ENCODE results near the gene GPR55.
"Not testable (repeated sequence)": the region's sequence is repeated elsewhere in the genome, so short reads cannot be mapped to it uniquely, and the experiment has no call there.

Gene GPR55, protein sequence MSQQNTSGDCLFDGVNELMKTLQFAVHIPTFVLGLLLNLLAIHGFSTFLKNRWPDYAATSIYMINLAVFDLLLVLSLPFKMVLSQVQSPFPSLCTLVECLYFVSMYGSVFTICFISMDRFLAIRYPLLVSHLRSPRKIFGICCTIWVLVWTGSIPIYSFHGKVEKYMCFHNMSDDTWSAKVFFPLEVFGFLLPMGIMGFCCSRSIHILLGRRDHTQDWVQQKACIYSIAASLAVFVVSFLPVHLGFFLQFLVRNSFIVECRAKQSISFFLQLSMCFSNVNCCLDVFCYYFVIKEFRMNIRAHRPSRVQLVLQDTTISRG

DNA sequence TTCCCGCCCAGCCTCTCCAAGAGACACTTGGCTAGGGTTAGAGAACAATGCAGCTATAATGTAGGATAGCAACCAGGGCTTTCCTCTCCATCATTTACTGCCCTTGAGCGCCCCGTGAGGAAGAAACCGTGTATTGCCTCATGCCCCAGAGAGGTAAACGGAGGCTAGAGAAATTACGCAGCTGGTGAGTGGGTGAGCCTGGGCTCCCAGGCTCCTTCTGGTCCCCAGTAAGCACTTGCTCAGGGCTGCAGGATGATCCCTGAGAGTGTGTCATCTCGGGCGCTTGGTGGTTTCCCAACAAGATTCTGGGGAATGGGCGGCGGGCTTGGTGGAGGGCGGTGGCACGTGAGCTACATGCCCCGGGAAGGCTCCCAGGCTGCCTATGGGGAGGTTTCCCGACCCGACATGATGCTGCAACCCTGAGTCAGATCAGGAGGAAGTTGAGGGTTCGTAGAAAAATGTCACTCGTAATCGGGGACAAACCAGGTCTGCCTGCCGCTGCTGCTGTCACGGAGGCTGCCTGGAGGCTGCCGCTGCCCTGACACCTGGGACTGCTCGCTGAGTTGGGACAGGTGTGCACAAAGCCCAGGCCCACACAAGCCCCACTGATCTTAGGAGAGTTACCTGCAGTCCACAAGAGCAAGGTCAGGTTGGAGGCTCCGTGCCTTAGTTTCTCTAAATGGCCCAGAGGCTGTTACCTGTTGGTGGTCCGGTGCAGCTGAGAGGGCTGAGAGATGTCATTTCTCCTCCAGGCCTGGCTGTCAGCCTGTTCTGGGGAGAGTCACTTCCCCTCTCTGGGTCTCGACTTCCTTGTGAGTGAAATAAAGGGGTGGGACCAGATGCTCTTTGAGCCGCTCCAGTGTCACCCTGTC, at the start of gene GPR55:
GPR55 (minus strand) TSS at position 773 of the 872 bp plus-strand sequence. CDS start 14,280 bp downstream, outside the sequence.
- peak; percentile 25 to 48 for DNase-seq

DNA sequence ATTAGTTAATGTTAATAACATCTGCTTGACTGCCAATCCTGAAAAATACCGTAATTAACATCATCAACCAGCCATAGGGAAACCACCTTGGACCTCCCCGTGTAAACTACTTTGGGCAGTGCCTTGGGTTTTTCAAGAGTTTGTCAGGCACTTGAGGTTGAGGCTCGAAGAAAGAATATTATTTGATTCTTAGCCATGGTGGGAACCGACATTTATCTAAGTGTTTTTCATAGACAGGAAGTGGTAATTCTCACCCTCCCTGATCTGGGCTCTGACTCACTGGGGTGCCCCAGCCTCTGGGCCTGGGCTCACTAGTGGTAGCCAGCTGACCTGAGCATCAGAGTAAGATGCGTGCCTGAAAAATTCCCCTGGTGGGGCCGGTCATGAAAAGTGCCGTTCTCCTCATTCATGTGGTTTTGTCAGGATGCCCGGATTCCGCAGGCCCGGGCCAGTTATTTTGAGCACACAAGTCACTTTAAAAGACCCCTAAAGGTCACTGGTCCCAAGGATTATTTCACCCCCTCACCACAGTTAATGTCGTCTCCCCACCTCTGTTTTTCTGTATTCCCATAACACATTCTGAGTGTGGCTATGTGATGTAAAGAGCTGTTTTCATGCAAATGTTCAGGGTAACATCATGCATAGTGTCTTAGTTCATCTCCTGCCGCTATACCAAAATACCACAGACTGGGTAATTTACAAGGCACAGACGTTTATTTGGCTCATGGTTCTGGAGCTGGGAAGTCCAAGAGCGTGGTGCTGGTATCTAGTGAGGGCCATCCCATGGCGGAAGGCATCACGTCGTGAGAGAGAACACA, 49.3 kb upstream of the GPR55 start:
- DNase-seq, result no peak

DNA sequence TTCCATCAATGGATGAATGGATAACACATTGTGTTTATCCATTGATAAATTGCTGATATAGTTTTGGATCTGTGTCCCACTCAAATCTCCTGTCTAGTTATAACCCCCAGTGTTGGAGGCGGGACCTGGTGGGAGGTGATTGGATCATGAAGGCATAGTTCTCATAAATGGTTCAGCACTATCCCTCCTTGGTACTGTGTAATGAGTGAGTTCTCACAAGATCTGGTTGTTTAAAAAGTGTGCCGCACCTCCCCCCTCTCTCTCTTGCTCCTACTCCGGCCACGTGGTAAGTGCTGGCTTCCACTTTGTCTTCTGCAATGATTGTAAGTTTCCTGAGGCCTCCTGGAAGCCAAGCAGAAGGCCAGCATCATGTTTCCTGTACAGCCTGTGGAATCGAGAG, 47.0 kb upstream of the GPR55 start:
- DNase-seq, result no peak

DNA sequence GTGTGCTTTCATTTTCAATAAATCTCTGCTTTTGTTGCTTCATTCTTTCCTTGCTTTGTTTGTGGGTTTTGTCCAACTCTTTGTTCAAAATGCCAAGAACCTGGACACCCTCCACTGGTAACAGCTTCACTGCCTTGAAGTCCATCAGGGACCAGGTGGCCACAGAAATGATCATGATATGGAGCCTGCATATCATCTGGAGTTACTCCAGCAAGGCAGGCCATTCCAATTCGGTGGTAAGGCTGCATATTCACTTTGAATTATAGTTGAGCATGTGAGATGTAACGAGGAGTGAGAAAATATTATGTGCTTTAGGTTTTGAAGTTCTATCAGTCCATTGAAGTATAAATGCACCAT, 44.6 kb upstream of the GPR55 start:
- no peak for DNase-seq

DNA sequence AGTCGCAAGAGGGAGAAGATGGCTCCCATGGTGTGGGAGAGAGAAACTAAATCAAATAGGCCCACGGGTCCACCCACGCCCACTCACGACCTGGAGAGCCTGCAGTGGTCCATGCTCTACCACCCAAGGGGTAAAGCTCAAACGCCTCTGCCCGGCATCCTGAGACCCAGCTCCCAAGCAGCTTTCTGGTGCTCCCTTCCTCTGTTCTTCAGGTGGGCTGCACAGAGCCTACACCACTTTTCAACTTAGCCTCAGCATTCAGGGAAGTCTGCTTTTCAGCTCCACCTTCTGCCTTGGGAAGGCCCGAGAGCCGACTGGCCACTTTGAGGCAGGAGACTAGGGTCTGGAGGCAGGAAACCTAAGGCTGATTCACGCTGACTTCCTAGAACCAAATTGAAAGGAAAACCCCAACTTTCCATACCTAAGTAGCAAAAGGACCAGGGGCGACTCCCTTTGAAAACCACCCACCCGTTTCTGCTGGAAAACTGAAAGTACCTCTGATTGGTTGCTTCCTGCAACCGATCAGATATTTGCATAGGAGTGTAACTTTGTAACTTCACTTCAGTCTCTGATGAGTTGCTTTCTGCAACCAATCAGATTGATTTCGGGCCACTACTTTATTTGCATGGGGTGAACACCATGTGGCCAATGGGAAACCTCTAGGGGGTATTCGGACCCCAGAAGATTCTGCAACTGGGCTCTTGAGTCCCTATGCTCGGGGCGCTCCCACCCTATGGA, 44.0 kb upstream of the GPR55 start:
- no peak for DNase-seq

DNA sequence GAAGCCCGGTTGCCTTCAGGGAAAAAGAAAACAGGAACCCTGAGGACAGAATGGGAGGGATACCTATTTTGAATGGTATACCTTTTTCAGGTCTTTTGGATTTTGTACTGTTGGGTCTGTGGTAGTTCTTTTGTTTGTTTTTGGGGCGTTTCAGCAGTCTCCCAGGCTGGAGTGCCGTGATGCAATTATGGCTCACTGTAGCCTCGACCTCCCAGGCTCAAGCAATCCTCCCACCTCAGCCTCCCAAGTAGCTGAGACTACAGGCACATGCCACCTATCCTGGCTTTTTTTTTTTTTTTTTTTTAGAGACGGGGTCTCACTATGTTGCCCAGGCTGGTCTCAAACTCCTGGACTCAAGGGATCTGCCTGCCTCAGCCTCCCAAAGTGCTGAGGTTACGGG, 43.3 kb upstream of the GPR55 start:
- DNase-seq, result not testable (repeated sequence)

DNA sequence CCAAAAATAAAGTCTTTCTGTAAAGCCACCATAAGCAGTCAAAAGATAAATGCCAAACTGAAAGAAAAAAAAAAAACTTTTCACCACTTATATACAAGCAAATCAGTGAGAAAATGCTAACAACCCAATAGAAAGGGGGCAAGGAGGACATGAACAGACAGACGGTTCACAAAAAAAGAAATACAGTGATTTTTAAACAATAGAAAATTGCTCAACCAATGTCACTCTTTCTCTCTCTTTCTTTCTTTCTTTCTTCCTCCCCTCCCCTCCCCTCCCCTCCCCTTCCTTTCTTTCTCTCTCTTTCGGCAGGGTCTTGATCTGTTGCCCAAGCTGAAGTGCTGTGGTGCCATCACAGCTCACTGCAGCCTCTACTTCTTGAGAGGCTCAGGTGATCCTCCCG, 42.1 kb upstream of the GPR55 start:
- DNase-seq, result no peak

DNA sequence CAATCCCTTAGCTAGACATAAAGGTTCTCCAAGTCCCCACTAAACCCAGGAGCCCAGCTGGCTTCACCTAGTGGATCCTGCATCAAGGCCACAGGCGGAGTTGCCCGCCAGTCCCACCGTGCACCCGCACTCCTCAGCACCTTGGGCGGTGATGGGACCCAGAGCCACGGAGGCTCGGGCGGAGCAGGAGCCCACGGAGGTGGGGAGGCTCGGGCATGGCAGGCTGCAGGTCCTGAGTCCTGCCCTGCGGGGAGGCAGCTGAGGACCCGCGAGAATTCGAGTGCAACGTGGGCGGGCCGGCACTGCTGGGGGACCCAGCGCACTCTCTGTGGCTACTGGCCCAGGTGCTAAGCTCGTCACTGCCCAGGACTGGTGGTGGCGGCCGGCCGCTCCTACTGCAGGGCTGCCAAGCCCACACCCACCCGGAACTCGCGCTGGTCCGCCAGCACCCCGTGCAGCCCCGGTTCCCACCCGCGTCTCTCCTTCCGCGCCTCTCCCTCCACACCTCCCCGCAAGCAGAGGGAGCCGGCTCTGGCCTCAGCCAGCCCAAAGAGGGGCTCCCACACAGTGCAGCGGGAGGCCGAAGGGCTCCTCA, 39.2 kb upstream of the GPR55 start:
- no peak for DNase-seq

DNA sequence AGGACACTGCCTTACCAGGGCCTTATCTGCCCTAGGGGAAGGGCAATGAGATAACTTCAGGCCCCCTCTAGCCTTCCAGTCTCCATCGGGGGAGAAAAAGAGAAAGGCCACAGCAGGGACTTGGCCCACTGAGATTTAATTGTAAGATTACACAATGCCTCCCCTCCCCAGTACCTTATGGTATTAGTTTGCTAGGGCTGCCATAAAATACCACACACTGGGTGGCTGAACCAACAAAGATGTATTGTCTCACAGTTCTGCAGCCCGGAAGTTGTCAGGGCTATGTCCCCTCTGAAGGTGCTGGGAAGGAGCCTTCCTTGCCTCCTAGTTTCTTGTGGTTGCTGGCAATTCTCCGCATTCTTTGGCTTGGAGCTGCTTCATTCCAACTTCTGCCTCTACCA, 36.0 kb upstream of the GPR55 start:
- DNase-seq, result no peak

DNA sequence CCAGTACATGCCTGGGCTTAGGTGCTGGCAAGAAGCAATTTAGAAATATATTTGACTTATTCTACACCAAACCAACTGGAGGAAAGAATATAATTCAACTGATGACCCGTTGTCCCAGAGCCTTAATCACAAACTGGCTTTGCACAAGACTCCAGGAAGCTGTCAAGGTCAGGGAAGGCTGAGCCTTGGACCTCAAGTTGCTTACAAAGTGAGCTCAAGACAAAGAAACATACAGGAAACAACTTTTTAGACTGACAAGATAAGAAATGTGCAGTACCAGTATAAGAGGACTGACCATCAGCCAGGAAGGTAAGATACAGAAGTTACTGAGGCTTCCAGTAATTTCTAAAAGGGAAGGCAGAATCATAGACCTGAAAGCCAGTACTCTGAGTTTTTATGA, 35.0 kb upstream of the GPR55 start:
- no peak for DNase-seq

DNA sequence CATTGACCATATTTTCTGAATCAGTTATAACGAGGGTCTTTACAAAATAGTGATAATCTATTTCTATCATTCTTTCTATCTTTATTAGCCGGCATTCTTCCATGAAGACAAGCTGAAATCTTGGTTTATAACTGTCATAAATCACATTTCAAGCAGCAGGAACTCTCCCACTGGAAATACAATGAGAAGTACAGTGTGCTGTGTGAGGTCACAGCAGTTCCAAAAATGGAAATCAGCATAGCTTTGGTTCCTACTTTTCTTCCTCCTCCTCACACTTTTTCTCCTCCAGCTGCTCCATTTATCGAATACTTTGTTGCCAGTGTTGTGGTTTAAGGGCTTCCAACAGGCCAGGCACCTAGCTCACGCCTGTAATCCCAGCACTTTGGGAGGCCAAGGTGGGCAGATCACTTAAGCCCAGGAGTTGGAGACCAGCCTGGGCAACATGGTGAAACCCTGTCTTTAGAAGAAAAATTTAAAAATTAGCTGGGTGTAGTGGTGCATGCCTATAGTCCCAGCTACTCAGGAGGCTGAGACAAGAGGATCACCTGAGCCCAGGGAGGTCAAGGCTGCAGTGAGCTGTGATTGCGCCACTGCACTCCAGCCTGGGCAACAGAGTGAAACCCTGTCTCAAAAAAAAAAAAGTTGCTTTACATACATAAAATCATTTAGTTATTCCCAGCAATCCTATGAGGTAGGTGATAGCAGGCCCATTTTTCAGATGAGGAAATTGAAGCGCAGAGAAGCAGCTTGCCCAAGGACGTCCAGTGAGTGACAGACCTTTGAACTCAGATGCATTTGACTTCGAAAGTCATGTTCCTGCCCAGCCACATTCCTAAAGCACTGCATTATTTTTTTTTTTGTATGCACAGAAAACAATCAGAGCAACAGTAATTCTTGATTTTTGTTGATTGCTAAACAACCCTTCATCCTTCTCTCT, 34.0 kb upstream of the GPR55 start:
- DNase-seq, result no peak

DNA sequence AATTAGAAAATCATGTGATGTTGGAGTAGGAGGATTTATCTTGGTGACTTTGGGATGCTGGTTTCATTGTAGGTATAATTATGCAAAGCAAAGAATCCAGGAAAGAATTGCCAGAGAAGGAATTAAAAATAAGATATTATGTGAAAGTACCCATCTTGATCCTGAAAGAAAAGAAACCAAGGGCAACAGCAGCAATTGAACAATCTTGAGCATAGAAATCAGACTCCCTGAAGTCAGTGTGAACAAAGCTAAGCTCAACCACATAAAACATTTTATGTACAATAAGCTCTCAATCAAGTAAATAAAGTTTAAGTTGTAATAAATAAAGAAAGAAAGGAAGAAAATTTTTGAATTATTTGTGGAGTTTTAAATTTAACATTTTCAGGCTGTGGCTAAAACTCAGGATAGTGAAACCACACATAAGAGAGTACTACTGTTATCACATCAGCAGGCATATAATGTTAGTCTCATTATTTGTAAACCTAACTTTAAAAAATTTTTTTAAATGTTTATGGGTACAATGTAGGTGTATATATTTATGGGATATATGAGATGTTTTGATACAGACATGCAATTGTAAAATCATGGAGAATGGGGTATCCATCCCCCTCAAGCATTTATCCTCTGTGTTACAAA, 32.8 kb upstream of the GPR55 start:
- DNase-seq, result no peak

DNA sequence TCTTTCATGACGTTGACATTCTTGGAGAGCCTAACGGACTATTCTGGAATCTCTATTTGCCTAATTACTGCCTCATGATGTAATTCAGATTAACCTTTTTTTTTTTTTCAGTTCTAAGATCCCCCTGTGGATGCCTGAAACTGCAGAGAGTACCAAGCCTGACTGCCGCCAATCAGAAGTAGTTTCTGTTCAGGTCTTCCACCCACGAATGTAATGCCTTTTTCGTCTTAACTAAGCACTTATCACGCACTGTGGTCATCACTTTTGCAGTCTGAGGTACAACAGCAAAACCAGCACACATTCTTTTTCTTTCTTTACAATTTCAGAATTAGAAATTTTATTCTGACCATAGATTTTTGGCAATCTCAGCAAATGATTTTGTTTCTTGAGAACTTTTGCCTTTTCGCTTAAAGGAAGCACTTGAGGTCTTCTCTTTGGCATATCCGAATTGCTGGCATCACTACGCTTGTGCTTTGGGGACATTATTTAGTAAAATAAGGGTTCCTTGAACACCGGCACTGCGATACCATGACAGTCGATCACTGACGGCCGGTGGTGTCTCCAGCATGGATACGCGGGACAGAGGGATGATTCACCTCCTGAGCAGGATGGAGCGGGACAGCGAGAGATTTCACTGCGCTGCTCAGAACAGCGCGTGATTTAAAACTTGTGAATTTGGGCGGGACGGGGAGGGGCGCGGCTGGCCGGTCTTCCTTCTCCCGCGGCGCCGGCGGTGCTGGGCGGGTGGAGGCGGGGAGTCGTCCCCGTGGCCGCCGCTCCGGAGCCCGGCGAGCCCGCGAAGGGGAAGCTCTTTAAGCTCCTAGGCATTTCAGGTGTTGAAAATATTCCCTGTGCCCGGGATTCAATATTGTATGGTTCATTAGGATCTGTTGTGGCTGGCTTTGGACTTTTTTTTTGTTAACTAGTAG, 32.0 kb upstream of the GPR55 start:
- no peak for DNase-seq

DNA sequence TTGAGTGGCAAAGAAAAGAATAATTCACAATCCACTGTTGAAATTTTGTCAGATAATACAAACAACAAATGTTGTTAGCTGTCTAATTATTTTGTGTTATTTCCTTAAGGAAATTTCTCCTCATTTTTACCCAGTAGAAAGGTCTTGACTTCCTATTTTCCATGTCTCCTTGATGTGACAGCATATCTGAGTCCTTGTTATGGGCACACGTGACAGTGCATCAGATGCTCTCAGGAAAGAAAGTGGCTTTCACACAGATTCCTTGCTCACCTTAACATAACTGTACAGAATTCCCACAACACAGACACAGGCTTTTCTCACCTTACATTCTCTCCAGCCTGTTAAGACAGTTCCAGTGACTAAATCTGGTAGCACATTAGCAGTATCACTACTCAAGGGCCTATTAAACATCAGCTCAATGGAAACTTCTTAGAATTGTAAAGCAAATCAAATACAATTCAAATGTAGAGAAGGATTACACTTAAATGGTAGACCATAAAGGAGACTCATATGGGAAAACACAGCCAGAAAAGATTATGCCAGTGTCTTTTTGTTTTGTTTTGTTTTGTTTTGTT, 30.2 kb upstream of the GPR55 start:
- DNase-seq, result no peak

DNA sequence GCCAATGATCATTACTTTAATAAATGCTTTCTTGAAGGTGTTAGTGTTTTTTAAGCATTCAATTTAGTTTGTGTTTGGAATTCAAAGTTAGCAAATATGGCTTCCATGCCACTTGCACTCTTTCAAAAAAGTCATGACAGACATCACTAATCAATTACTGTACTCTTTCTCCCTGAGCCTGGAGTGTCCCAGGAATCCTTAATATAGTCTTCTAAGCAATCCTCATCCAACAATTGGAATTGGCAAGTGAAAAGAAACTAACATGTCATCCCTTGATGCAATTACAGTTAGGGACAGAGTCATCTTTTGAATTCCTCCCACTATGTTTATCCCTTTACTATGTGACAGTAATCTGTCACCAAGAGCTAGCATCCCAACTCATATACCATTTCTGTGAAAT, 29.7 kb upstream of the GPR55 start:
- DNase-seq, result no peak

DNA sequence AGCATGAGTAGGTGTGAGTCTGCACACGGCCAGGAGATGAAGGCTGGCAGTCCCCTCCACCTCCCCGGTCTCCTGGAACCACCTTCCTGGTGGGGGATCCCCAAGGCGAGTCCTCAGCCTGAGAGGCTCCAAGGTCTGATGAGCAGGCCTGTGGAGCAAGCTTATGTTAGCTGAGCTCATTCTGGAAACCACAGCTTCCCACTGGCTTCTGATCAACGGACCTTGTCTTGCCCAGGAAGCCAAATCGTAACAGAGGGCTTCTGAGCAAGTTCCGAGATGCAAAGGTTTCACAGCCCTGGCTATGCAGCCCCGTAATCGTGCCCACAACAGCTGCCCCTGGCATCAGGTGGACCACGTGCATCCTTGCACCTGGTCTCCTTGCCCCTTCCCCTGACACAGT, 28.8 kb upstream of the GPR55 start:
- DNase-seq, result no peak

DNA sequence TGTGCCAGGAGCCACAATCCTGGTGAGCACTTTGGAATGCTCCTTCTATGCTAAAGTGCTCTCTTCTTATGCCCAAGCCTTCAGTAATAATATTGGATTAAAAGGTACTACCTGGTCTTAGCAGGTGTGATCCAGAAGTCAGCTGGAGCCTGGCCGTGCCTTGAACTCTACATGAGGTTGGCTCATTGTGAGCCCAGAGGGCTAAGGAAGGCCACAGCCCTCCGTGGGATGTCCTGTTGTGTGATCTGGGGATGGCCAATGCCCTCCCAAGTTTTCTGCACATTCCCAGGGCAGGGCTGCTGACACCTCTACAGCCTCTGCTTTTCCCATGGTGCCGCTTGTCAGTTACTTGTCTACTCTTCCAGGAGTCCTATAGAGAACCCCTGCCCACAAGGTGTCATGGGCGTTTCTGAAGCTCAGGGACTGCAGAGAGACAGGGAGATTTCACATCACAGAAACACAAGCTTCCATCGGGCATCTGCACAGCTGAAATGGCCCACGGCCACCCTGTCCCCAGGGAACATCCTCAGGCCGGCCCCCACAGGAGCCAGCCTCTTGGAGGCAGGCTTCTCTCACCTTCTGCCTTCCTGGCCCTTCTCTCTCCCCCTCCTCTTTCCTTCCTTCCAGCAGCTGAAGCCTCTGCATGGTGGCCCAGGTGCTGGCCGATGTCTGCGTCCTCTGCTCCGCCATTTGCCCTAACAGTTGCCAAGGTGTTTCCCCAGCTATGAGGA, 27.3 kb upstream of the GPR55 start:
- no peak for DNase-seq

DNA sequence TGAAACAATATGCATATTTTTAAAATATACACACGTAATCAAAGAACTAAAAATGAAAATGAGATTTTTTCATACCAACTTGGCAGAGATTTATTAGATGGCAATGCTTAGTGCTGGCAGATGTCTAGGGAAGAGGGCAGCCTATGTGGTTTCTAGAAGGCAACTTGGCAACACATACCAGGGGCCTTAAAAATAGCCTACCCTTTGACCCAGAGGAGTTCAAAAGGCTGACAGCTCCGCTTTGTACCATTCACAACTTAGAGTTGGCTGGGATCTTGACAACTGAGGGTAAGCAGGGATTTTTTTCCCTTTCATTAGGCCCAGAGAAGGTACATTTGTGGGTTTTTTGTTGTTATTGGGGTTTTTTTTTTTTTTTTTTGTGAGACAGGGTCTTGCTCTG, 26.4 kb upstream of the GPR55 start:
- DNase-seq, result no peak

Data from AML-193 (cell line).